Loucy (cell line): ENCODE measurements around the gene TACR2.

Experiments
- CTCF ChIP-seq: fragments of 200-600 bp; sonication (generic); conservative IDR thresholded peaks from 2 replicates; pipeline ENCODE4 v1.5.1; 2014; ENCODE audit warnings: mild to moderate bottlenecking, antibody characterized with exemption, low read length
- EZH2phosphoT487 ChIP-seq: fragments of 200-600 bp; IDR thresholded peaks from 2 replicates; pipeline ENCODE4 v1.6.1; 2018; ENCODE audit warnings: antibody characterized with exemption, mild to moderate bottlenecking, moderate library complexity, borderline replicate concordance

GRCh38 chr10:69403519-69403918 is 13.2 kb downstream of the TACR2 start:
- TF ChIP-seq CTCF (no peak), EZH2phosphoT487 (no peak)
